SIG-M5 (cell line): Measurements from ENCODE around the gene DCTN2.

Experiments
- DNase-seq: peaks from one replicate; lab custom pipeline; 2025; lab: John Stamatoyannopoulos, UW

The DCTN2 gene

DNA sequence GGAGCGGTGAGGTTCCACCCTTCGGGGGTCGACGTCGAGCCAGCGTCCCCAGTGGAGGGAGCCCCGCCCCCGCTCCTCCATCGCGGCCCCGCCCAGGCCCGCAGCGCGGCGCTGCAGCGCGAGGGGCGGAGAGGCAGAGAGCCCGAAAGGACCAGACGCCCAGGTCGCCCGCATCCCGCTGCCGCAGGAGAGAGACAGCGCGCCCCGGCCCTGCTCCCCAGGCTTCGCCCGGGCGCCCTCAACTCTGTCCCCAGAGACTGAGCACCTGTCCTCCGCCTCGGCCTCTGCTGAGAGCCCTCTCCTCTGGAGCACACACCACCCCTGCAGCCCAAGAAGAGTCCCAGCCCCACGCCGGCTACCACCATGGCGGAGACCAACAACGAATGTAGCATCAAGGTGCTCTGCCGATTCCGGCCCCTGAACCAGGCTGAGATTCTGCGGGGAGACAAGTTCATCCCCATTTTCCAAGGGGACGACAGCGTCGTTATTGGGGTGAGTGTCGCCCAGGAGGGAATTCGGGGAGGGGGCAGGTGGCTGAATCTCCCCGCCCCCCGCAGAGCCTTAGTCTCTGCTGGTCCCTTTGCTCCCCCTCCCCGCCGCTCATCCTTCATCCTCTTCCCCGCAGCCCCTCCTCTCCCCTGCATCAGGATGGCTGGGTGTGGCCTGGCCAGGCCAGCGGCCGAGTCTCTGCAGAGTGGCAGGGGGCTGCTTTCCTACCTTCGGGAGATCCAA lies 3.1 kb upstream of the DCTN2 start, which contains the start of gene KIF5A:
KIF5A (plus strand) TSS at position 136 of the 732 bp plus-strand sequence; CDS start at position 364, 228 bp downstream.
- DNase-seq = no peak

DNA sequence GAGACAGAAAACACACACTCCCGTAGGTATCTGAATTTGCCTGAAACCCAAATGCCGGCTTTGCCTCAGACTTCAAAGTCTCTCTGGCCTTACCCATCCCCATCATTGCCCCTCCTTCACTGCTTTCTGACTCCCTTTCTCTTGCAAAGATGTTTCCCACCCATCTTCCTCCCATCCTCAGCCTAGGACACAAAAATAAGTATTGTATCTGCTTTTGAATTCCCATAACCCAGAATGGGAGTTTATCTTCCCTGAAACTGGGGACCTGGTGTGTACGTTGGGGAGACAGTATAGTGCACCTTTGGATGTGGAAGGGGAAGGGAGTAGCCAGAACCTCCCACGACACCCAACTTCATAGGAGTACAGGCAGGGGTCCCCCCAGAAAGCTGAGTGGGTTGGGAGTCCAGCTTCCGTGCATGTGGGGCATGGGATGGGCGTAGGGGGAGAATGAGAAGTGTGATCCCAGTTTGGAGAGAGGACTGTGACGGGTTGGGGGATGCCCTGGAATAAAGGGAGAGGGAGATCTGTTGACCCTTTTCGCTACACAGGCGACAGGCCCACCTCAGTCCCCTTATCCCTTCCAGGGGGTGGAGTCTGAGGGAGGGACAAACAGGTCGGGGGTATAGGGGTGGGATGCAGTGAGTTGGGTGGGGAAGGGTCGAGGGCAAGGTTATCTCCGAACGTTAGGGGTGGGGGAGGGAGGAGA lies 2.4 kb upstream of the DCTN2 start:
- no peak for DNase-seq

GRCh38 chr12:57548488-57548887 lies 1.5 kb upstream of the DCTN2 start:
- DNase-seq = no peak

- no peak for DNase-seq
Observed at GRCh38 chr12:57548013-57548315, 972 bp upstream of the DCTN2 start.

- DNase-seq = no peak
Observed at GRCh38 chr12:57547288-57548012, 458 bp upstream of the DCTN2 start.

DNA sequence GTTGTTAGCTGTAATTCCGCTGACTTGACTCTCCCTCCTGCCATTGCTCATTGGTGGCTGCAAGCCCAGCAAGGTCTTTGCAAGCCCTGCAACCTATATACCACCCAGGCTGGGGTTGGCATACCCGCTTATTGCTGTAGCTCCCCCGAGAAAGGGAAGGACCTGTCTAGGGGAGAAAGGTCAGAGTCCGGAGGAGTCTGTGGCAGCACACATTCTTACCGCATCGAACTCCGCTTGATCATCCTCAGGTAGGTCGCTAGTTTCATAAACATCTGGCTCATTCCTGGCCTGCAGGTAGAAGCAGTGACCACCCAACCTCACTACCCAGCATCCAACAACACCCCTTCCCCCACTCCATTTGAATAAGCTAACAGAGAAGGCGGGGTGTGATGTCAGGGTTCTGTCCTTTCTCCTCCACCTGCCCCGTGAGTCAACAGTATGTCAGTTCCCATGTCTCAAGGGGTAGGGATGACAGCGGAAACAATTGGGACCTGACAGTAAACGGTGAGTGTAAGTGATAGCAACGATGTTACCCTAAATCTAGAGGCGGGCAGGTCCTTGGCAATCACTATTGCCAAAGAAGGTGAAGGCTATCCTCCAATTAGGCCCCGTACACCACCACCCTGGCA lies 1.1 kb downstream of the DCTN2 start:
- DNase-seq = no peak

DNA sequence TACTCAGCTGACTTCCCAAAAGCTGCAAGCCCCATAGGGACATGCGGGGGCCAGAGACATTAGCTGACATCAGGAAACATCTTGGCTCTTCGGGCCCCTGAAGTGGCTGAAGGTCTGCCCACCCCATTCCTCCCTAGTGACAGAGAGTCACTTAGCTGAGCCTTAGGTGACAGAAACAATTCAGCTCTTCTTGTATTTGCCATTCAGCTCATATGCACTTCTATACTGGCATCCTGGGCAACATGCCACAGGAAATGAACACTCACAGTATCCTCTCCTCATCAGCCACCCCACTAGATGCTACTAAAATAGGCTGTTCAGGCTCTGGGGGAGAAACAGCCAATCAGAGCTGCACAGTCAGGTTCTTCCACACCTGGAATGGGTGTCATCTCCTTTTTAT lies 3.4 kb downstream of the DCTN2 start:
- DNase-seq = no peak

GRCh38 chr12:57541717-57542116 lies 5.3 kb downstream of the DCTN2 start:
- no peak for DNase-seq

GRCh38 chr12:57541001-57541400 lies 6.0 kb downstream of the DCTN2 start:
- DNase-seq = no peak

DNA sequence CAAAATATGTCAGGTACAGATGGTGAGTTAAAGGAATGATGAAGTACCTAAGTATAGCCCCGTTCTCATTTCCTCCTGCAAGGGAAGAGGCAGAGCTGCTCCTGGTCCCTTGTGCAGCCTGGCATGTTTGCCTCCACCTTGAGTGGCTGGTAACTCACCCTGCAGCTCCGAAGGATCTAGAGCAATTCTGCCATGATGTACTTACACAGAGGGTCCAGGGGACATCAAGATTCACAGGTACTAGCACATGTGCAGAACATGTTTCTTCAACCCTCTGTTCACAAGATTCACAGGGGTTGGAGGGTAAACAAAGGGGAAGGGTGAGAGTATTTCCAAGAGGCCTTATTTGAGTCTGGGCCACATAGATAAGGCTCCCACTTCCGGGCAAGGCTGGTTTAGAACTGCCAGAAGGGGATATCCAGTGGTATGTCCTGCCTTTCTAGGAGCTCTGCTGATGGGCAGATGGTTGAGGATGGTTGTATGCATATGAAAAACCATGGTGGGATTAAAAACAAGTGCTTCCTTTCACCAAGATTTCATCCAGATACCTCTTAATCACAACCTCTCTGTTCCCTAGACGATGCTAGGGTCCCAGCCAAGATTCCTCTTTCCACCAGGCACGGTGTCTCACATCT lies 7.7 kb downstream of the DCTN2 start:
- no peak for DNase-seq

- DNase-seq = no peak
Observed at GRCh38 chr12:57536597-57536942, 10.4 kb downstream of the DCTN2 start.

DNA sequence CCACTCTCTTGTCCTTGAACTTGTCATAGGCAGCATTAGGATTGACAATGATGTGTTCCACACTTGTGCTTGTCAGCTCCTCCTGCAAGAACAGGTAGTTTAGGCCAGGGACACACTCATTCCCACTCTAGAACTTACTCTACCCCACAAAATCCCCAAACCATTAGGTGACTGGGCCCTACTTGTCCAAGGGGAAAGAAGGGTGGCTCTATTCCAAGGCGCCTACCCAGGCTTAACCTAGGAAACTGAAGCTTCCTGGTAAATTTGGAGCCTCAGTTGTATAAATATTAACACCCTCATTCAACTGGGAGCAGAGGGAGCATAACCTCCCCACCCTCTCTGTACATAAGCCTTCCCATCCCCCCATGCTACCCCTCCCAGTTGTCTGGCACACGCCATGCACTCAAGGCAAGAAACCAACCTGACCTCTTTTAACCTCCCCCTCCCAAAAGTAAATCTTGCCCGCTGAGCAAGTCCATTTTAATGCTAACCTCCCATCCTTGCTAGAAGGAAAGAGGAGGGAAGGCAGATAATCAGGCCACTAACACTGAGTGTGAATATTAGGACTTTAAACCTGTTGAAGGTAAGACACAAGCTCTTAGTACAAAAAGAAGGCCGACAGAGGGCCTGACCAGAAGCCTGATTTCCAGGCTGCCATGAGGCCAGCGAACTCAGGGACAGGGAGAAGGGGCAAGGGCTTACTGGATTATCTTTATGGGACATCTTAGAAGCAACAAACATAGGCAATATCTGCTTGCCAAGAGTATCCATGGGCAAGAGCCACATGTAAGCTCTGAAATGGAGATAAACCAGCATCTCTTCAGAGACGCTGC lies 11.0 kb downstream of the DCTN2 start:
- no peak for DNase-seq

DNA sequence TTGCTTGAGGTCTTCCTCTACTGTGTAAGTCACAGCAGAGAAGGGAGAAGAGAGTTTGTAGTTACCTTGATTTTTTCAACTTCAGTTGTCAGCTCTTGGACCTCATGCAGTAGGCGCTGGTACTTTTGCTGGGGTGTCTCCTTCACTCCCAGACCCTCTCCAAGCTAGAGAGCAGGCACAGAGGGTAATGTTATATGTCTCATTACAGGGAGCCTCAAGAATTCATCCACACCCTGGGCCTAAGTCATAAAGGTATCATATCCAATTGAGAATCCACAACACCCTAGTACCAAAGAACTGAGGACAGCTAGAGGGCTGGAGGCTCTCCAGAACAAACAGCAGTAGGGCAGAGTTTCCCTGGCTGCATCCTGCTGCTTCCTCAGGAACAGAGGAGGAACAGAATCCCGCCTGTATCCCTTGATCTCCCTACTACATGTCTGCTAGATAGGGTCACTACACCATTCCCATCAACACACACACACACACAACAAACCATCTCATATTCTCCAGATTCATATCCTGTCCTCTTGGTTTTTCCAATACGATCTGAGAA lies 11.9 kb downstream of the DCTN2 start:
- no peak for DNase-seq

- DNase-seq = no peak
Observed at GRCh38 chr12:57534250-57534649, 12.7 kb downstream of the DCTN2 start.

GRCh38 chr12:57533108-57533507 lies 13.9 kb downstream of the DCTN2 start:
- no peak for DNase-seq

DNA sequence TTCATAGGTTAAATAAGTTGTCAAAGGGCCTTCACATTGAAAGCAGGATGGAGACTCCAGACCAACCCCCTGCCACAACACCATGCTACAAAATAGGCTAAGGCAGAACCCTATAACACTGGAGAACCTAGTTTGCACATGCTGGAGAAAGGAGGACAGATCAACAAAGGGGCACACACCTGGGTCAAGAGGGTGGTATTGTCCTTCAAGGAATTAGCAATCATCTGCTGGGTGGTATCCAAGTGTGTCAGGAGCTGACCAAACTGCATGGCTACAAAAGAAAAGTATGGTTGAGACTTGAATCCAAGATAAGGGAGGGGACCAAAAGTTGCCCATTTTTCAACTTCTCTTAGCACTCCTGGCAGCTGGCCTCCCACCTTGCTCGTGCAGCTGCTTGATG lies 15.2 kb downstream of the DCTN2 start:
- no peak for DNase-seq

DNA sequence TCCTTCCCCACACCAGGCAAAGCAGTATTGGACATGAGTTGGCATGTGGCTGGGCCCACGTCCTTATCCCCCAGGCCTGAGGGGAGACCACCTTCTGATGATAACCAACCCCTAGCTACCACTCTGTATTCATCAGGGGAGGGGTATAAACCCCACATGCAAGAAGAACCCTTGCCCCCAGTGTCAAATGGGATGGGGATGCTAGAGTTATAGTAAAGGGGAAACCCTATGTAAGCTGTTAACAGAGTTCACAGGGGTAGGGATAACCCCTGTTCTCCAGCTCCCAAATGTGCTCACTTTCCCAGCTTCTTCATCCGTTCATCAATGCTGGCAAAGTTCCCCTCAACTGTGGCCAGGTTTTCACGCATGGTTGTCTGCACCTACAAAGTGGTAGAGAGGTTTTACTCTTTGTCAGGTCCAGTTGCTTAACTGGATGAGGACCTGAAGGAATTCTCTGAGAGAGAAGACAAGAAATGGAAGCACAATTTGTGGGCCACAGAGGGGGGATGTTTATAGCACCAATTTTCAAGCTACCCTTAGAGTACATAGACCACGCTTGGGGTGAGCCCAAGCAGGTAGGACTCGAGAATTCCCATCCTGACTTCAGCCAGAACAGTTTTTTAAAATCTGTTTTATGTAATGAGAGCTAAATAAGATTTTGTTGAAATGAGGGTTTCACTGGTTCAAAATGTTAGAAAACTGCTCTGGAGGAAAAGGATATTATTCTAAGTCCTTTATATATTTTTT lies 16.4 kb downstream of the DCTN2 start:
- DNase-seq = no peak

DNA sequence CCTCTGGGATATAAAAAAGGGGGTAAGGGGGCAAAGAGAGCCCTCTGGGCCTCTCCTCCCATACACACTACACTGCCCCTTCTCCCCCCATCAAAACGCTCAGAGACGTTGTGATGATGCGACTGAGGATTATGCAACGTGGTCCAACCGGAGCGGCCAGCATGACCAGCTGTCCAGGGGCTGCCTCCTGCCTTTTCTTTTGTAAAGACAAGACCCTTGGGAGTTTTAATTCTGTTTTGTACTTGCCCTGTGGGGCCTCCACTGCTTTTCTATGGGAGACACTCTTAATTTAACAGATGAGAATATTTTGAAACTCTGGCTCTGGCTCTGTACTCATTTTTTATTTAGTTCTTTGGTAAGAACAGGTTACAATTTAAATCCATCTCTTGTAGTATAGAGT lies 17.2 kb downstream of the DCTN2 start:
- no peak for DNase-seq

DNA sequence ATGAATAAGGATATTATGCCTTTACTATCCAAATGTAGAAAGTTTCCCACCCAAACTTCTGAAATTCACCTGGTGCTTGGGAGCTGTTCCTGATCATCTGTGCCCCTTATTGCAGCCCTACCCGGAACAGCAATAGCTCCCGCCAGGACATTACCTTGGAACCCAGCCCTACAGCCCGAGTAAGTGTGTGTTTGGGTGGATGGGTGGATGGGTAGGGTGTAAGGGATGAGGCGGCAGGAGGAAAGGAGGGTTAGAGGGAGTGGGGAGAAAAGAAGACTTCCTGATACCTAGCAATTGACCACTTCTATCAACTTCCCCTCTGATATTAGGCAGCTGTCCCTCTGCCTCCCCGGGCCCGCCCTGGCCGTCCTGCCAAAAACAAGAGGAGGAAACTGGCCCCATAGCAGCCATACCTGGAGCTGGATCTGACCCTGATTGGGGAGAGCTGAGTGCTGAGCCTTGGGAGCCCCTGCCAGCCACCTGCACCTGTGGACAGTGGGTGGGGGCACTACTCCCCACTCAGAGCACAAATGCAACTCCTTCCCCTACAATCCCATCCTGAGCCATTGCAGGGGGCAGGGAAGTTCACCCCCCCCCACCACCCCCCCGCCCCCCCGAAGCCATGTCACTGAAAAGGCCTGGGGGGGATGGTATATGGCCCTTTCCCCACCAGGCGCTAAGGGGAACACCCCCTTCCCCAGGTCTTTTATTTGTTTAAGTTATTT lies 18.0 kb downstream of the DCTN2 start:
- no peak for DNase-seq

- DNase-seq = no peak
Observed at GRCh38 chr12:57528176-57528575, 18.8 kb downstream of the DCTN2 start.
